Kidney epithelial cell (primary cell): ENCODE measurements around the gene PYDC1. TPM values are rescaled to one million over a fixed set of nuclear protein-coding genes. Genes with fewer than 3 reads are reported as not detected.

ENCODE experiments used
- DNase-seq: peaks from one replicate; pipeline ENCODE4 v3.0.0-alpha.2; 2010; ENCODE audit warnings: low read depth
- H3K27me3 ChIP-seq: 2 replicates; pipeline ENCODE4 v1.6.0; 2011; ENCODE audit warnings: low read length; ENCODE audit not compliant: control insufficient read depth, insufficient read depth
- H3K36me3 ChIP-seq: 2 replicates; pipeline ENCODE4 v1.5.1; 2011; ENCODE audit warnings: low read length; ENCODE audit not compliant: control insufficient read depth, insufficient read depth
- H3K4me3 ChIP-seq: 2 replicates; pipeline ENCODE4 v1.5.1; 2011; ENCODE audit warnings: low read depth, mild to moderate bottlenecking, control low read depth, low read length
- CTCF ChIP-seq: IDR thresholded peaks from 2 replicates; pipeline ENCODE4 v1.5.1; 2011; ENCODE audit warnings: mild to moderate bottlenecking, moderate library complexity, low read length, control low read depth, inconsistent platforms; ENCODE audit not compliant: insufficient read depth, poor library complexity, severe bottlenecking
- total RNA-seq: library from RNA; depleted of rRNA; stranded (reverse); fragments of >200 nt; gene quantifications from 2 replicates; pipeline ENCODE4 v1.2.3, GENCODE V29; 2015

Gene PYDC1
- total RNA-seq, 1 donor from 2014 or later: not detected

GRCh38 chr16:31188450-31189411 lies 28.2 kb downstream of the PYDC1 start:
- TF ChIP-seq CTCF: no peak

GRCh38 chr16:31187808-31188189 lies 29.1 kb downstream of the PYDC1 start:
- no peaks in the 10 kb centered on the region for H3K27me3 ChIP-seq
- peaks cover 12% of the 10 kb centered on the region for H3K36me3 ChIP-seq
- DNase-seq: no peak
- no peak overlapping the region for H3K4me3 ChIP-seq
- no peak for TF ChIP-seq CTCF

More at GRCh38 chr16:31188450-31189411, 28.2 kb downstream of the PYDC1 start:
- DNase-seq: no peak
- H3K4me3 ChIP-seq: no peak overlapping the region
- peaks cover 12% of the 10 kb centered on the region for H3K36me3 ChIP-seq
- H3K27me3 ChIP-seq: no peaks in the 10 kb centered on the region

GRCh38 chr16:31186930-31187807 lies 29.8 kb downstream of the PYDC1 start:
- Histone ChIP-seq H3K36me3 (peaks cover 12% of the 10 kb centered on the region), H3K27me3 (no peaks in the 10 kb centered on the region), H3K4me3 (no peak overlapping the region)
- no peak for DNase-seq
- TF ChIP-seq CTCF: no peak

GRCh38 chr16:31186176-31186575 lies 30.8 kb downstream of the PYDC1 start:
- TF ChIP-seq CTCF: no peak
- DNase-seq: no peak
- no peak overlapping the region for H3K4me3 ChIP-seq
- H3K36me3 ChIP-seq: peaks cover 12% of the 10 kb centered on the region
- no peaks in the 10 kb centered on the region for H3K27me3 ChIP-seq

GRCh38 chr16:31185339-31185738 lies 31.6 kb downstream of the PYDC1 start:
- Histone ChIP-seq H3K4me3 (no peak overlapping the region), H3K36me3 (peaks cover 11% of the 10 kb centered on the region), H3K27me3 (no peaks in the 10 kb centered on the region)
- DNase-seq: no peak
- no peak for TF ChIP-seq CTCF
